ENCODE measurements around the gene INTU.
"Not testable (repeated sequence)": the region's sequence is repeated elsewhere in the genome, so short reads cannot be mapped to it uniquely, and the experiment has no call there.

The INTU gene

GRCh38 chr4:127632420-127633403 lies at the start of gene INTU:
Gene INTU, plus strand, starts transcription at chr4:127632957. Its CDS starts 78 bp downstream, at chr4:127633035.
- DNase-seq: peak in 1 of 2 donors; percentile 25

- DNase-seq: not testable (repeated sequence)
These were observed 46.3 kb upstream of the INTU start for GRCh38 chr4:127586496-127586895.

GRCh38 chr4:127586922-127587571 lies 45.7 kb upstream of the INTU start:
- no peak for DNase-seq

GRCh38 chr4:127589153-127589552 lies 43.6 kb upstream of the INTU start:
- DNase-seq: not testable (repeated sequence)

- DNase-seq: no peak
These were observed 34.1 kb upstream of the INTU start for GRCh38 chr4:127598656-127599055.

GRCh38 chr4:127601029-127601428 lies 31.7 kb upstream of the INTU start:
- no peak for DNase-seq

- no peak for DNase-seq
These were observed 27.6 kb upstream of the INTU start for GRCh38 chr4:127604949-127605709.

- no peak for DNase-seq
These were observed 25.9 kb upstream of the INTU start for GRCh38 chr4:127606823-127607222.

- DNase-seq: no peak
These were observed 23.3 kb upstream of the INTU start for GRCh38 chr4:127609484-127609883.

GRCh38 chr4:127610488-127610887 lies 22.3 kb upstream of the INTU start:
- DNase-seq: no peak

GRCh38 chr4:127616898-127617297 lies 15.9 kb upstream of the INTU start:
- DNase-seq: no peak

- DNase-seq: no peak
These were observed 14.3 kb upstream of the INTU start for GRCh38 chr4:127618427-127618826.

GRCh38 chr4:127622621-127622920 lies 10.2 kb upstream of the INTU start:
- DNase-seq: no peak

- DNase-seq: no peak
These were observed 9.6 kb upstream of the INTU start for GRCh38 chr4:127622921-127623796.

- no peak for DNase-seq
These were observed 9.0 kb upstream of the INTU start for GRCh38 chr4:127623797-127624083.

GRCh38 chr4:127624173-127624572 lies 8.6 kb upstream of the INTU start:
- DNase-seq: no peak

- no peak for DNase-seq
These were observed 3.4 kb upstream of the INTU start for GRCh38 chr4:127629371-127629770.

GRCh38 chr4:127630152-127630551 lies 2.6 kb upstream of the INTU start:
- DNase-seq: no peak

GRCh38 chr4:127631420-127631819 lies 1.3 kb upstream of the INTU start:
- DNase-seq: no peak

- DNase-seq: no peak
These were observed 1.4 kb downstream of the INTU start for GRCh38 chr4:127634181-127634580.

GRCh38 chr4:127641524-127641923 lies 8.8 kb downstream of the INTU start:
- no peak for DNase-seq

- DNase-seq: no peak
These were observed 9.4 kb downstream of the INTU start for GRCh38 chr4:127642169-127642568.

- DNase-seq: no peak
These were observed 11.0 kb downstream of the INTU start for GRCh38 chr4:127643791-127644190.

All from stimulated activated CD4-positive, alpha-beta T cell treated with anti-CD3 and anti-CD28 coated beads, Interleukin-2, amount 100 ng/mL, for 48 hours (primary cell).